Measurements from ENCODE around the gene TCEAL3.
"Not testable (repeated sequence)": the region's sequence is repeated elsewhere in the genome, so short reads cannot be mapped to it uniquely, and the experiment has no call there.

The TCEAL3 gene, protein sequence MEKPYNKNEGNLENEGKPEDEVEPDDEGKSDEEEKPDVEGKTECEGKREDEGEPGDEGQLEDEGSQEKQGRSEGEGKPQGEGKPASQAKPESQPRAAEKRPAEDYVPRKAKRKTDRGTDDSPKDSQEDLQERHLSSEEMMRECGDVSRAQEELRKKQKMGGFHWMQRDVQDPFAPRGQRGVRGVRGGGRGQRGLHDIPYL

DNA sequence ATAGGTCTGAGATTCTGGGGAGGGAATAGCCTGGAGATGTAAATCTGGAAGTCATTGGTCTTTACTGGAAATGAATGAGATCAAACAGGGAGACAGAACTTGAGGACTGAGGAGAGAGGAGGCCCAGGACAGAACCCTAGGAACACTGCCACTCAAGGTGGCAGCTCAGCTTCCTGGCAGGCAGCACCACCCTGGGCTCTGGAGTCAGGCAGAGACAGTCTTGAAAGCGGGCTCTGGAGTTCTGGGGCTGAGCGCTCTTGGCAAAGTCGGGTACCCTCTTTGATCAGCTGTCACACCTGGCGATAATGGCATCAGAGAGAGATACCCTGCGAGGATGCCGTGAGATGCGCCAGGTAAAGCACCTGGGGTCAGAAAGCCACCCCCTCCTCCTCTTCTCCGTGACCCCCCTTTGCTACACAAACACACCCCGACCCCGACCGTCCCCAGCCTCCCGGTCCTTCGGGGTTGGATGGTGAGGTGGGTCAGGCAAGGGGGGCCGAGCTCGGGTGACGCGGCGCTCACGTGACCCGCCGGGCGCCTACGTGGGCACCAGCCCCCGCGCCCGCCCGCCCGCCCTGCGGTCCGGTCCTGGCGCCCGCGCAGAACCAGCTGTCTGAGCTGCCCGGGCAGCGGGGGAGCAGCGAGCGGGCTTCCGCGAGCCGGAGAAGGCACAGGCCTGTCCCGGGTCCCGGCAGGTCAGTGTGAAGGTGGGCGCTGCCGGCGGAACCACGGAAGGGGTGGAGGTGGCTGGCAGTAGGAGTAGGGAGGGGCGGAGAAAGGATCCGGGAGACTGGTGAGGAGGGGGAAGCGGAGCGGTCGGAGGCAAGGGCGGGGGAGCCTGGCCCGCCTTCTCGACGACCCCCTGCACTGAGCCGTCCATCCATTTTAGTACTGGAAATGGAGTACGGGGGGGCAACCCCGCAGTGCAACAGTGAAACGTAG lies at the start of gene TCEAL3:
Gene TCEAL3 (plus strand): TSS at position 600 of the 942 bp plus-strand sequence. CDS start 1,102 bp downstream, outside the sequence.
- peak; percentile 51 for DNase-seq

DNA sequence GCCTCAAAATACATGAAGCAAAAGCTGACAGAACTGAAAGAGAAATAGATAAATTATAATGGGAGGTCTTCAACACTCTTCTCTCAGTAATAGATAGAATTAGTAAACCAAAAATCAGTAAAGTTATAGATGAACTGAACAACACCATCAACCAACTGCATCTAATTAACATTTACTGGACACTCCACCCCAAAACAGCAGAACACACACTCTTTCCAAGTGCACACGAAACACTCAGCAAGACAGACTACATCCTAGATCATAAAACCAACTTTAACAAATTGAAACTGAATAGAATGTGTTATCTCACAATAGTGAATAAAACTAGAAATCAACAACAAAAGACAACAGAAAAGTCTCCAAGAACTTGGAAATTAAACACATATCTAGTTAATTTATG lies 47.5 kb upstream of the TCEAL3 start:
- DNase-seq, result no peak

DNA sequence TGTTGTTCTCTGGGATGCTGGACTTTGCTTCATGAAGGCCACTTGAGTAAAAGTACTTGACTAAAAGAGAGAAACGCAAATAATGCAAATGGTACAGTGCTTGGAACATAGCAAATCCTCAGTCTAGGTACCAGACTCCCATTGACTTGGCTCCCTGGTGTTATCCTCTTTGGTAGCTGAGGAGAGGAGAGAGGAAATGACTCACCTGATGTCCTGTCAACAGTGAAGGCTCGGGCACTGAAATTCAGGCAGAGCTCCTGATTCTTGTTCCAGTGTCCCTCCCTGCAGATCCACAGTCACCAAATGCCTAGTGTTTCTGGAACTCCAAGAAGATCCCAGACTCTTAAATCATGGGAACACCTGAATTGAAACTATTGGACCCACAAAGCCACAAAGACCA lies 45.0 kb upstream of the TCEAL3 start:
- DNase-seq, result no peak

DNA sequence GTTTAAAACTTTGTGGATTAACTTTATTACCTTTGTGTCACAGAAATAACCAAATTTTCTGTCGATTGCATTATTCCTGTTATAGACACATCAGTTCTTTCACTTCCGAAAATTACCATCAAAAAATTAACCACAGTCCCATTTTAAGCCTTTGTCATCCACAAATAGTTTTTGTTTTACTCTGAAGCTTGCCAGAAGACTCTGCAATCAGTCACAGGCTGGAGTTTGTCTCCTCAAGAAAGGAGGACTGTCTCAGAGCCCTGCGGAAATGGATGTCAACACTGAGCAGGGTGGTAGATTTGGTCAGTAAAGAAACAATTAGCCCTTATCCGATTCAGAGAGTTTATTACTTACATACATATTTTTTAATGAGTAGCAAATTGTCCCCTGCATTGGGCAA lies 42.6 kb upstream of the TCEAL3 start:
- no peak for DNase-seq

DNA sequence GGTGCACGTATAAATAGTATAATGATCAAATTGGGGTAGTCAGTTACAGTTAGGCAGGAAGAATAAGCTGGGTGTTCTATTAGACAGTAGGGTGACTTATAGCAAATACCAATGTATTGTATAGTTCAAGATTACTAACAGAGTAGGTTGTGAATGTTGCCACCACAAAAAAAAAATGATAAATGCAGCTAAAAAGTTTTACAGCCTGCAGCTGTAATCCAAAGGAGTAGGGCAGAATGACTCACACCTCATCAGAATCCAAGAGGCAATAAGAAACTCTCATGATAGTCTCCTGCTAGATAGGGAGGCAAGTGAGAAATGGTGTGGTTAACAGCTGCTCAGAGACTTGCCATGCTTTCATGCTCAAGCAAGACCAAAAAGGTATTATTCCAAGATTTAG lies 42.0 kb upstream of the TCEAL3 start:
- no peak for DNase-seq

DNA sequence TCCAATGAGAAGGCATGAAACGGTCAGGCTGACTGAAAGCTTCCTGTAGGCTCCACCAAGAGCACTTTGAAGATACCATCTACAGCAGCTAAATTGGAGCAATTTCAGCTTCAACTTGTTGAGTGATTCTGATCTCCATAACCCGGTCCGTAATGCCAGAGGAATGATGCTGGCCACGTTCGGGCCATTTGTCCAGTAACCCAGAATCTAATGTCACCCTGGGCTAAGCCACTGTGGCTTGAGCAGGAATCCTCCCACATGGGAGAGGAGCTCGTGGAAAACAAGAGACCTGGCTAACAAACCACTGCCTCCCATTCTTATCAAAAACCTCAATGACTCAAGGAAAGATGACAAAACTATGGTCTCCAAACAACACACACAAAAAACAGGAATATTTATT lies 36.6 kb upstream of the TCEAL3 start:
- no peak for DNase-seq

DNA sequence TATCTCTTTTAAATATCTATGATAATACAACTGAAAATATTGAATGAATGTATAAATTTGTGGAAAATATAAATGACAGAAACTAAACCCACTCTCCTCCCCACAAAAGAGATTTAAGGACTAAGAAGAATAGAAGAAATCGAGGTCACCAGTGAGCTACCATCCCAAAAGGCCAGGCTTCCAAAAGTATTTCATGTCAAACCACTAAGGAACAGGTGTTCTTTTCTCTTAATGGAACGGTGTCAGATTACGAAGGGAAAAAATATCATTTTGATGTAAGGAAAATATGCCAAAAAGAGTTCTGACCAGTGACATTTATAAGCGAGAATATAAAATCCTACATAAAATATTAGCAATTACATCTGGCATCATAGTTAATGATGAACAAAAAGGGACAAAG lies 36.0 kb upstream of the TCEAL3 start:
- DNase-seq, result no peak

DNA sequence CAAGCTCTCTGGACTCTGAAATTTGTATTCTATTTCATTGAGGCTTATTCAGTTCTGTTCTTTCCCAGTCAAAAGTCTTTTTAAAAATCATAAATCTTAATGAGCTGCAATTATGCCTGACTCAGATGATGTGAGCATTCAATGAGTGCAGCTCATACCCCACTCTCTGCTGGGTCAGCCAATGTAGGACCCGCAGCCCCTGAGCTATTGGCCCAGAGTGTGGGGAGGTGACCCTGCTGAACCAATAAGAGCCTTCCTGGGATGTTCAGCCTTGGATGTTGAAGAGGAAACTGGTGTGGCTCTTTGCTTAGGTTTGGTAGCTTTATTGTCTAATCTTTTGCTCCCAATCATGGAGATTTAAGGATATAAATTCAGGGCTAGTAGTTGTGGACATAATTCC lies 34.6 kb upstream of the TCEAL3 start:
- no peak for DNase-seq

DNA sequence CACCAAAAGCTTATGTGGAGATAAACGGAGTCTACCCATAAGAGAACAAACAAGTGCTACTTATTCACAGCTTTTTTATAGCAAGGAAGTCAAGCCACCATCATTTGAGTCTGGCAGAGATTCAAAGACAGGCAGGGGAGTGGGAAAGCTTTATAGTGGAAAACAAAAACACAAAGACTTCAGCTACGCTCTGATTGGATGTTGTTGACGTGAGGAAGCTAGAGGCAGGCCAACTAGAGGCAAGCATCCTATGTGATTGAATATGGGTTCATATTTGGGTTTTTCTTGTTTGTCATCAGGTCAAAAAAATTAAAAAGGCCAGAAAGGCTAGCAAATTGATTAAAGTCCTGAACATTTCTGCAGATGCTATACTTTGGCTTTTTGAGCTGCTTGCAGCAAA lies 23.2 kb upstream of the TCEAL3 start:
- no peak for DNase-seq

DNA sequence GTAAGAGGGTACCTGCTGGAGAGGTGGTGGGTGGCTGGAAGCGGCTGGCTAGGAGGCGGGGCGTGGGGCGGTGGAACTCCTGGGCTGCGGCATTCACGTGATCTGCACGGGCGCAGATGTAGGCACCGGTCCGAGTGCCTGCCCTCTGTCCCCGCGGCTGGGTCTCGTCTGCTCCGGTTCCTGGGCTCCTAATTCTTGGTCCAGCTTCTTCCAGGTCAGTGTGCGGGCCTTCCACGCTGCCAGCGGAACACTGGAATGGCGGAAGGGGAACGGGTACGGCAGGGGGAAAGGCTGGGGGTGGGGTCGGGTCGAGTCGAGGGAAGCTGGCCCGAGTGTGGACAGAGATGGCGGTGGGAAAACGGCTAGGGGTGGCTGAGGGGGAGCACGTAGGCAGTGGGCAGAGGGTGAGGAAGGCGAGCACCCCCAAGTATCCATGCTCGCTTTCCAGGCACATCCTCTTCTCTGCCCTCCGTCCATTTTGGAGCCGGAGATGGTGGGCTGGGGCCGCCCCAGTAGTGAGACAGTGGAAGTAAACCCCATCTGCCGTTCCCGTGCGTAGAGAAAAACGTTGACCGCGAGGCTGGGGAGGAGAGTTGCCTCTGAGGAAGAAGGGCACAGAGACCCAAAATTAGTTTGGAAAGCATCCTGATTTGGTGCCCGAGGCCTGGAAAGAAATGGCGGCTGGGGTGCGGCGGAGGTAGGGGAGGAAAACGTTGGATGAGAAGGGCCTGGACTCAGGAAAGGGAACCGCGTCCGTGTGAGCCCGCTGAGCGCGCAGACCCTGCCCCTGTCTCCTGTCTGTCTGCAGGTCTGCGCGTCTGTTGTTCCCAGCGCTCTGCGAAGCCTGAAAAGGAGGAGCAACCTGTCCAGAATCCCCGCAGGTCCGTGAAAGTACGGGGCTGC lies 22.1 kb upstream of the TCEAL3 start, which contains the start of gene TCEAL4:
Gene TCEAL4 (plus strand): TSS at position 105 of the 903 bp plus-strand sequence. CDS start 1,161 bp downstream, outside the sequence.
- peak; percentile 53 for DNase-seq

DNA sequence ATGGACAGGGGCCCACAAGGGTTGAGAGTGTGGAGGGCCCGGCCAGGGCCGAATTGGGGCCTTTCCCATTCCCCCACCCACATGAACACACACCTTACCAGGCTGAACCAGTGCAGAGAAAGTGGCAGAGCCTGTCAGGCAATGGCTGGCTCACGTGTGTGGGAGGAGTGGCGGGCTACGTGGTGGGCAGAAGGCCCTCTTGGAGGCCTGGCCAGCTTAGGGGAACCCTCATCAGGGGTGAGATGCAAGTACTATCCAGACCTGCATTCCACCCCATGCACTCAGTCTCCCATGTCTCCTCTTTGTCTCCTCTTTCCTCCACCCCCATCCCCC lies 21.5 kb upstream of the TCEAL3 start:
- DNase-seq, result no peak

DNA sequence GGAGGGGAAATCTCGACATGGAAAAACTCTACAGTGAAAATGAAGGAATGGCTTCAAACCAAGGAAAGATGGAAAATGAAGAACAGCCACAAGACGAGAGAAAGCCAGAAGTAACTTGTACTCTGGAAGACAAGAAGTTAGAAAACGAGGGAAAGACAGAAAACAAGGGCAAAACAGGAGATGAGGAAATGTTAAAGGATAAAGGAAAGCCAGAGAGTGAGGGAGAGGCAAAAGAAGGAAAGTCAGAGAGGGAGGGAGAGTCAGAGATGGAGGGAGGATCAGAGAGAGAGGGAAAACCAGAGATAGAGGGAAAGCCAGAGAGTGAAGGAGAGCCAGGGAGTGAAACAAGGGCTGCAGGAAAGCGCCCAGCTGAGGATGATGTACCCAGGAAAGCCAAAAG lies 21.1 kb upstream of the TCEAL3 start:
- DNase-seq, result no peak

DNA sequence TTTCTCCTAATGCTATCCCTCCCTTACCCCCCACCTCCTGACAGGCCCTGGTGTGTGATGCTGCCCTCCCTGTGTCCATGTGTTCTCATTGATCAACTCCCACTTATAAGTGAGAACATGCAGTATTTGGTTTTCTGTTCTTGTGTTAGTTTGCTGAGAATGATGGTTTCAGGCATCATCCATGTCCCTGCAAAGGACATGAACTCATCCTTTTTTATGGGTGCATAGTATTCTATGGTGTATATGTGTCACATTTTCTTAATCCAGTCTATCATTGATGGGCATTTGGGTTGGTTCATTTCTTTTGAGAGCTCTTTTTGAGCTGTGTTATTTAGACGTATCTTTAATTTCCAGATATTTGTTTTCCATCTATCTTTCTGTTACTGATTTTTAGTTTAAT lies 15.5 kb upstream of the TCEAL3 start:
- DNase-seq, result not testable (repeated sequence)

DNA sequence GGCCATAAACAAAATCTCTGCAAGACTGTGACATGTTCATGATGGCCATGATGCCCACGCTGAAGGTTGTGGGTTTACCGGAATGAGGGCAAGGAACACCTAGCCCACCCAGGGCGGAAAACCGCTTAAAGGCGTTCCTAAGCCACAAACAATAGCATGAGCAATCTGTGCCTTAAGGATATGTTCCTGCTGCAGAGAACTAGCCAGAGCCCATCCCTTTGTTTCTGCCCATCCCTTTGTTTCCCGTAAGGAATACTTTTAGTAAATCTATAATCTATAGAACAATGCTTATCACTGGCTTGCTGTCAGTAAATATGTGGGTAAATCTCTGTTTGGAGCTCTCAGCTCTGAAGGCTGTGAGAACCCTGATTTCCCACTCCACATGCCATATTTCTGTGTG lies 12.6 kb upstream of the TCEAL3 start:
- not testable (repeated sequence) for DNase-seq

DNA sequence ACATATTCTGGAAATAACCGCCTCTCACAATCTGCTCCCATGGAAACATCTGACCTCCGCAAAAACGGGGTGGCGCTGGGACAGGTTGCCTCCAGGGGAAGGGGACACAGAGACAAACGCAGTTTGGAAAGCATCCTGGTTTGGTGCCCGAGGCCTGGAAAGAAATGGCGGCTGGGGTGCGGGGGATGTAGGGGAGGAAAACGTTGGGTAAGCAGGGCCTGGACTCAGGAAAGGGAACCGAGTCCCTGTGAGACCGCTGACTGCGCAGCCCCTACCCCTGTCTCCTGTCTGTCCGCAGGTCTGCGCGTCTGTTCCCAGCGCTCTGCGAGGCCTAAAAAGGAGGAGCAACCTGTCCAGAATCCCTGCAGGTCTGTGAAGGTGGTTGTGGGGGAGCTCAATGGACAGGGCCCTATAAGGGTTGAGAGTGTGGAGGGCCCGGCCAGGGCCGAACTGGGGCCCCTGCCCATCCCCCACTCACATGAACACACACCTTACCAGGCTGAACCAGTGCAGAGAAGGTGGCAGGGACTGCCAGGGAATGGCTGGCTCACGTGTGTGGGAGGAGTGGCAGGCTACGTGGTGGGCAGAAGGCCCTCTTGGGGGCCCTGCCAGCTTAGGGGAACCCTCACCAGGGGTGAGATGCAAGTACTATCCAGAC lies 672 bp downstream of the TCEAL3 start:
- DNase-seq, result no peak

DNA sequence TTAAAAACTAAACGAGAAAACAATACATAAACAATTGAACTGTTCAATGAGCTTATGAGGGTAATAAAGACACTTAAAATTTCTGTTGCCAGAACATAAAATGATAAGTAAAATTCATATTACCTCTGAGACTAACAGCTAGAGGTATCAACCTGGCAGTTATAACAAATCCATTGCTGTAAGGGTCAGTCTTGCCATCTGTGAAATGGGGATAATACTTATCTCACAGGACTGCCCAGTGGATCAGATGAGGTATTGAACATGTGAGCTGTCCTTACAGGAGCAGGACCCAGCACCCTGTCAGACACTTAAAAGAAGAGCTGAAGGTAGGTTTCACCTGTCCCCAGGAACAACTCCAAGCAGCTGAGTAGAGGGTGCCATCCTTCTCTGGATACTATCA lies 2.5 kb downstream of the TCEAL3 start:
- DNase-seq, result no peak

DNA sequence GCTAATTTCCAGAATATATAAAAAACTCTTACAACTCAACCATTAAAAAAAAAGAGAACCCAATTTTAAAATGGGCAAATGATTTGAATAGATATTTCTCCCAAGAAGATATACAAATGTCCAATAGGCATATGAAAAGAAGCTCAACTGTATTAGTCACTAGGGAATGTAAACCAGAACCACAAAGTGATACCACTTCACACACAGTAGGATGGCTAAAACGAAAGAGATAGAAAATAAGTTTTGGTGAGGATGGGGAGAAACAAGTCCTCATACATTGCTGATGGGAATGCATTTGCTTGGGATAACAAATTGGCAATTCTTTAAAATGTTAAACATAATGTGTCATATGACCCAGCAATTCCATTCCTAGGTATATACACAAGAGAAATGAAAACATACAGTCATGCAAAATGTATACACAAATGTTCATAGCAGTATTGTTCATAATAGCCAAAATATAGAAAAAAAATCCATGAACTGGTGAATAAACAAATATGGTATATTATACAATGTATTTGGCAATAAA lies 5.7 kb downstream of the TCEAL3 start:
- DNase-seq, result no peak

DNA sequence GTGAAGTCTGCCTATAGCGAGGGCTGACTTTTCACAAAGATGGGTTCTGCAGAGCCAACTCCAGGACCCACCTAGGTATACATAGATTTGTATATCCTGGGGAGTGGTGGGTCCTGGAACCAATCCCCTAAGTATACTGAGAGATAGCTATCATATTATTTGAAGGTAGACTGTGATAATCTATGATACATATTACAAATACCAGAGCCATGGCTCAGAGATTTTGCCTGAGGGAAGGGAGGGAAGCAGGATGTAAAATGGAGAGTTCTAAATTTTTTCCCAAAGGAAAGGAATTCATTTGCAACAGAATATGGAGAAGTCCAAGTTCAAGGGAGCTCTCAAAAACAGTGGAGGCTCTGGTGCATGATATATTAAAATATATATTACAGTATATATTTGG lies 7.2 kb downstream of the TCEAL3 start:
- DNase-seq, result no peak

DNA sequence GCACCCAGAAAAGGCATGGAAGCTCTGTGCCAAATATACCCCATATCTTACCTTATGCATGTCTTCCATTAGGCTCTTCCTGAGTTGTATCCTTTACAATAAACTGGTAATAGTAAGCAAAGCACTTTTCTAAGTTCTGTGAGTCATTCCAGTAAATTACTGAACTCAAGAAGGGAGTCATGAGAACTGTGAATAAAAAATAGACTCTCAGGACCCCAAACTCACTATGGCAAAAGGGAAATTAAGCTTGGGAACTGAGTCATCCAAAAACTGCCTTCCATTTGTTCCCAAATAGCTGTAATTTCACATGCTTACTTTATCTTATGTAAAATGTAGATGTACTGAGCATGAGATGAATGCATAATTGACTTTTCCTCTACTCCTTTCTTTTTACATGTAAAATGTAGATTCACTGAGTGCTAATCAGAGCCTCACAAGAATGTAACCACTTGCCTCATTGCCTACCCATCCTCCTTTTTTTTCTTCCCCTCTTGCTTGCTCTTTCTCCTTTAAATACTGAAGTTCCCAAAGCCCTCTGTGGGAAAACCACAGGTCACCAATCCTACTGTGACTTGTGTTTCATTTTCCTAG lies 8.1 kb downstream of the TCEAL3 start:
- DNase-seq, result no peak

DNA sequence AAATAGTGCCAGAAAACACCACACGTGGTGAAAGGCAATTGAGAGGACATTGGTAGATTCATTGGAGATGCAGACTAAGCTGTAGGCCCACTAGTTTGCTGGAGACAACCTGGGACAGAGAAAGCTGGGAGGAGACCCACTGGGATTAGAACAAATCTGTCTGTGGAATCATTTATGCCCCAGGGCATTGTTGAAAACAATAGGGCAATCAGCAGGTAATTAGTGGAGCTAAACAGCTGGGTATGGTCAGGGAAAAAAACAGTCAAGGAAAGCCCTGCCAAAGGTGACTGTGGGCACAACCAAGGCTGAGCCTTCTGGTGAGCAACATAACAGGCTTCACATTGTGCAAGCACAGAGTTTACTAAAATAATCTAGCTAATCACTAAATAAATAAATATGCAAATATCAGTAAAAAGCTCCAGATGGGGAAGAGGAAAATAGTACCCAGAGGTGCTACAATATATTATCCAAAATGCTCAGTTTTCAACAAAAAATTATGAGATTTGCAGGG lies 9.0 kb downstream of the TCEAL3 start:
- no peak for DNase-seq

DNA sequence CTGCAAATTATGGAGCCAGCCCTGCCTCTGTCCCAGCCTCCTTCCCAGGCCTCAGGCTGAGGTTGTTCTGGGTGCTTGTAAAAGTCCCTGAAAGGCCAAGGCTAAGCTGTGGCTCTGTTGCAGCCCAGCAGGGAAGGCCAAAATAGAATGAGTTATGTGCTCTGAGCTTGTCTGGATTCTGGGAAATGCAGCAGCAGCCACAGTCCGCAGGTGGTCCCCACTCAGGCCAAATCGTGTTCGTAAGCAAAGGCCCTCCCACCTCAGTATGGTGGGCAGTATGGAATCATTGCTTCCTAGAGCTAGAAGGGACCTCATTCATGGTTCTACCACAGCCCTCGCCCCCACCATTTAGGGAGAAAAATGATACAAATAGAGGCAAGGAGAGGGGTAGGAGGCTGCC lies 16.3 kb downstream of the TCEAL3 start:
- no peak for DNase-seq

DNA sequence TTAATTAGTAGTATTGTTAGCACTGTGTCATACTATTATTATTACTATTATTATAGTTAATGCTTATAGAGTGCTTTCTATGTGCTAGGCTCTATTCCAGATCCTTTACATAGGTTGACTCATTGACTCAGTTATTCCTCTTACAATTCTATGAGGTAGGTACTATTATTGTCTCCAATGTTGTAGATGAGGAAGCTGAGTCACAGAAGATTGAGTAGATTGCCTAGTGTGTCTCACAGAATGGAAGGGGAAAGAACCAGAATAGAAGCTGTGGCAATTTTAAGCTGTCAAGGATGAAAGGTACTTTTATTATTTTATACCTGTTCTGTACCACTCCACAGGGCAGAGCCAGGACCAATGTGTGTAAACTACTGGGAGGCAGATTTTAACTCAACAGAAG lies 19.1 kb downstream of the TCEAL3 start:
- no peak for DNase-seq
